HG03354 (cell line): ENCODE results near the gene DCLK2.

Source experiments
- ATAC-seq: cut with Tn5 transposase; IDR thresholded peaks from one replicate; pipeline ENCODE4 v1.9.1; 2021; ENCODE audit warnings: mild to moderate bottlenecking; ENCODE audit not compliant: unreplicated experiment, poor library complexity, severe bottlenecking

Gene DCLK2

GRCh38 chr4:150068300-150068960 lies 9.8 kb upstream of the DCLK2 start:
- ATAC-seq = no peak

GRCh38 chr4:150069353-150069752 lies 8.9 kb upstream of the DCLK2 start:
- no peak for ATAC-seq

- ATAC-seq = no peak
Measured at GRCh38 chr4:150070464-150071170, 7.6 kb upstream of the DCLK2 start.

- ATAC-seq = no peak
Measured at GRCh38 chr4:150072471-150072870, 5.8 kb upstream of the DCLK2 start.

GRCh38 chr4:150072906-150073714 lies 5.1 kb upstream of the DCLK2 start:
- ATAC-seq = no peak

GRCh38 chr4:150074064-150074463 lies 4.2 kb upstream of the DCLK2 start:
- no peak for ATAC-seq

GRCh38 chr4:150078579-150079080 lies 385 bp downstream of the DCLK2 start:
- ATAC-seq = peak; percentile 32

GRCh38 chr4:150079081-150079581 lies 886 bp downstream of the DCLK2 start:
- ATAC-seq = peak; percentile 56

GRCh38 chr4:150080337-150080736 lies 2.1 kb downstream of the DCLK2 start:
- no peak for ATAC-seq

GRCh38 chr4:150080875-150081274 lies 2.6 kb downstream of the DCLK2 start:
- no peak for ATAC-seq

GRCh38 chr4:150082241-150082640 lies 4.0 kb downstream of the DCLK2 start:
- peak; percentile 76 for ATAC-seq

GRCh38 chr4:150087006-150087405 lies 8.8 kb downstream of the DCLK2 start:
- no peak for ATAC-seq

- ATAC-seq = no peak
Measured at GRCh38 chr4:150089732-150090131, 11.5 kb downstream of the DCLK2 start.

GRCh38 chr4:150090836-150091235 lies 12.6 kb downstream of the DCLK2 start:
- ATAC-seq = no peak

- ATAC-seq = no peak
Measured at GRCh38 chr4:150094676-150095075, 16.4 kb downstream of the DCLK2 start.

- ATAC-seq = no peak
Measured at GRCh38 chr4:150096625-150097024, 18.4 kb downstream of the DCLK2 start.

GRCh38 chr4:150098214-150098613 lies 20.0 kb downstream of the DCLK2 start:
- no peak for ATAC-seq

GRCh38 chr4:150104404-150105027 lies 26.3 kb downstream of the DCLK2 start:
- ATAC-seq = no peak

- no peak for ATAC-seq
Measured at GRCh38 chr4:150106886-150107285, 28.6 kb downstream of the DCLK2 start.

- ATAC-seq = no peak
Measured at GRCh38 chr4:150108691-150109090, 30.4 kb downstream of the DCLK2 start.
